HG02588 (cell line): ENCODE data around the gene GRK5.

ENCODE experiments used
- ATAC-seq: cut with Tn5 transposase; IDR thresholded peaks from one replicate; pipeline ENCODE4 v1.9.1; 2021; ENCODE audit warnings: mild to moderate bottlenecking, moderate library complexity; ENCODE audit not compliant: unreplicated experiment

The GRK5 gene

GRCh38 chr10:119396709-119397071, 189.3 kb downstream of the GRK5 start:
- ATAC-seq: no peak

- no peak for ATAC-seq
Observed at GRCh38 chr10:119397416-119397815, 190.0 kb downstream of the GRK5 start.

- no peak for ATAC-seq
Observed at GRCh38 chr10:119398996-119399395, 191.6 kb downstream of the GRK5 start.

GRCh38 chr10:119399466-119399865, 192.1 kb downstream of the GRK5 start:
- ATAC-seq: no peak

GRCh38 chr10:119401671-119402395, 194.5 kb downstream of the GRK5 start:
- no peak for ATAC-seq

- no peak for ATAC-seq
Observed at GRCh38 chr10:119403921-119404320, 196.6 kb downstream of the GRK5 start.

- no peak for ATAC-seq
Observed at GRCh38 chr10:119404719-119405519, 197.5 kb downstream of the GRK5 start.

- no peak for ATAC-seq
Observed at GRCh38 chr10:119405520-119405807, 198.1 kb downstream of the GRK5 start.

- ATAC-seq: no peak
Observed at GRCh38 chr10:119406137-119406536, 198.8 kb downstream of the GRK5 start.

GRCh38 chr10:119406601-119407253, 199.4 kb downstream of the GRK5 start:
- ATAC-seq: no peak

GRCh38 chr10:119407254-119407777, 199.9 kb downstream of the GRK5 start:
- ATAC-seq: no peak

GRCh38 chr10:119408072-119408471, 200.7 kb downstream of the GRK5 start:
- no peak for ATAC-seq

- no peak for ATAC-seq
Observed at GRCh38 chr10:119408969-119409371, 201.6 kb downstream of the GRK5 start.

- ATAC-seq: no peak
Observed at GRCh38 chr10:119409385-119409784, 202.0 kb downstream of the GRK5 start.

GRCh38 chr10:119409906-119410305, 202.5 kb downstream of the GRK5 start:
- ATAC-seq: no peak

- ATAC-seq: no peak
Observed at GRCh38 chr10:119410361-119411116, 203.2 kb downstream of the GRK5 start.

- ATAC-seq: no peak
Observed at GRCh38 chr10:119412244-119413092, 205.1 kb downstream of the GRK5 start.

GRCh38 chr10:119413093-119413453, 205.7 kb downstream of the GRK5 start:
- no peak for ATAC-seq

- ATAC-seq: no peak
Observed at GRCh38 chr10:119413471-119414080, 206.2 kb downstream of the GRK5 start.

GRCh38 chr10:119414081-119414611, 206.8 kb downstream of the GRK5 start:
- ATAC-seq: no peak
